Neural progenitor cell (in vitro differentiated cells): Measurements from ENCODE around the gene PSMB7. TPM values are rescaled to one million over a fixed set of nuclear protein-coding genes. Genes with fewer than 3 reads are reported as not detected.

Source experiments
- DNase-seq: peaks from one replicate; pipeline ENCODE4 v3.0.0-alpha.2; 2016; ENCODE audit warnings: low spot score
- H2AFZ ChIP-seq: fragments of 200-600 bp; sonication (generic); replicated peaks from 2 replicates; pipeline ENCODE4 v1.6.1; 2016; ENCODE audit warnings: antibody characterized with exemption
- H3F3A ChIP-seq: fragments of 200-600 bp; sonication (generic); 2 replicates; pipeline ENCODE4 v1.6.1; 2016; ENCODE audit warnings: antibody characterized with exemption, low read depth
- H3K27ac ChIP-seq: fragments of 200-600 bp; sonication (generic); 2 replicates; pipeline ENCODE4 v1.5.1; 2016; ENCODE audit warnings: mild to moderate bottlenecking
- H3K27me3 ChIP-seq: fragments of 200-600 bp; sonication (generic); 2 replicates; pipeline ENCODE4 v1.6.1; 2016; ENCODE audit warnings: mild to moderate bottlenecking, moderate library complexity
- H3K36me3 ChIP-seq: fragments of 200-600 bp; sonication (generic); 2 replicates; pipeline ENCODE4 v1.5.1; 2016
- H3K4me1 ChIP-seq: fragments of 200-600 bp; sonication (generic); 2 replicates; pipeline ENCODE4 v1.6.1; 2016; ENCODE audit warnings: mixed run types
- H3K4me2 ChIP-seq: fragments of 200-600 bp; sonication (generic); 2 replicates; pipeline ENCODE4 v1.6.1; 2016
- H3K4me3 ChIP-seq: fragments of 200-600 bp; sonication (generic); 2 replicates; pipeline ENCODE4 v1.5.1; 2016
- H3K79me2 ChIP-seq: fragments of 200-600 bp; sonication (generic); 2 replicates; pipeline ENCODE4 v1.6.1; 2016; ENCODE audit warnings: low read depth
- H3K9ac ChIP-seq: fragments of 200-600 bp; sonication (generic); 2 replicates; pipeline ENCODE4 v1.6.1; 2016
- H3K9me3 ChIP-seq: fragments of 200-600 bp; sonication (generic); 2 replicates; pipeline ENCODE4 v1.5.1; 2016; ENCODE audit warnings: low read depth
- H4K20me1 ChIP-seq: fragments of 200-600 bp; sonication (generic); 2 replicates; pipeline ENCODE4 v1.6.1; 2016; ENCODE audit warnings: low read depth
- H3K27ac Mint-ChIP-seq: 3 replicates; pipeline ENCODE4 v1.8.0; 2021; ENCODE audit warnings: mixed read lengths
- H3K27me3 Mint-ChIP-seq: 2 replicates; pipeline ENCODE4 v1.8.0; 2022; ENCODE audit warnings: low read depth, mild to moderate bottlenecking, inconsistent platforms, moderate library complexity, mixed read lengths; ENCODE audit not compliant: insufficient read depth
- H3K36me3 Mint-ChIP-seq: 3 replicates; pipeline ENCODE4 v1.8.0; 2021; ENCODE audit warnings: mixed read lengths
- H3K4me1 Mint-ChIP-seq: 3 replicates; pipeline ENCODE4 v1.8.0; 2021; ENCODE audit warnings: mixed read lengths
- H3K4me3 Mint-ChIP-seq: 3 replicates; pipeline ENCODE4 v1.8.0; 2021; ENCODE audit warnings: mild to moderate bottlenecking, moderate library complexity, mixed read lengths
- H3K9me3 Mint-ChIP-seq: 3 replicates; pipeline ENCODE4 v1.8.0; 2020; ENCODE audit warnings: mixed read lengths
- EZH2 ChIP-seq: fragments of 200-600 bp; sonication (generic); IDR thresholded peaks from 2 replicates; pipeline ENCODE4 v1.6.1; 2017; ENCODE audit warnings: antibody characterized with exemption, mild to moderate bottlenecking, moderate library complexity
- EZH2phosphoT487 ChIP-seq: fragments of 200-600 bp; sonication (generic); IDR thresholded peaks from 2 replicates; pipeline ENCODE4 v1.6.1; 2017; ENCODE audit warnings: antibody characterized with exemption
- total RNA-seq: library from RNA; depleted of rRNA; stranded (reverse); fragments of >200 nt; gene quantifications from 2 replicates; pipeline ENCODE4 v1.2.3, GENCODE V29; 2015; ENCODE audit warnings: low replicate concordance
- TF ChIP-seq, protein P1 (sequence below): fragments of 200-600 bp; sonication (generic); IDR thresholded peaks from 2 replicates; pipeline ENCODE4 v1.5.1; 2017; ENCODE audit warnings: antibody characterized with exemption, mild to moderate bottlenecking

PSMB7 gene
- total RNA-seq, 1 donor from 2014 or later, result 249 TPM

DNA sequence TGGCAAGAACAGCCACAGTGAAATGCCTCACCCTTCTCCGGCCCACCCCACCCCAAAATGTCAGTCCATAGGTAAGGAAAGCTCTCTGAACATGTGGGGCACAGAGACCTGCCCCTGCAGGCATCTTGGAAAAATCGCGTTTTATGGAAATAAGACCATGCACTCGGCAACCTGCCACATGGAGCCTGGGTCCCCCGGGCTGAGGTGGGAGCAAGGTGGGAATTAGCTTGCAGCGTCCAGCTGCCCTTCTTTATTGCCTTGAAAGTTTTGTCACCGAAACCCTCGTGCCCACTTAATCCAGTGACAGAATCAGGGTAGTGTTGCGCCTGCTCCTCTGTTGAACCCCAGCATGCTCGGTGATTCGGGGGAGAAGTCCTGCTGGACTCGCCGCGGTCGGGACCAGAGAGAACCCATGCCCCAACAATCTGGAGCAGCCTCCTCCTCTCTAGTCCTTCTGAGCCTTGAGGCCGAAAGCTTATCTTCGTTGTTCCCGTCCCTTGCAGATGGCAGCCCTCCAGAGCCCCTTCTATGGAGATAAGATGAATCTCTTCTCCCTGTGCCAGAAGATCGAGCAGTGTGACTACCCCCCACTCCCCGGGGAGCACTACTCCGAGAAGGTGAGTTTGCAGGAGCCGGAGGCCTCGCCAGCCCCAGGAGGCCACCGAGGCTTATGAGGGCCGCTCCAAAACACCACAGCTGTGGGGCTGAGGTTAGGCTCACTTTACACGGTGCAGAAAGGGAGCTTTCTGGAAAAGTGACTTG is 67.9 kb downstream of the PSMB7 start:
- H3K27me3 Mint-ChIP-seq, result no peaks in the 10 kb centered on the region
- H3K4me3 Mint-ChIP-seq, result no peak overlapping the region
- no peaks in the 10 kb centered on the region for H3K9me3 ChIP-seq
- no peak overlapping the region for H3K27ac Mint-ChIP-seq
- H3K9ac ChIP-seq, result no peak overlapping the region
- no peak for DNase-seq
- H3K4me2 ChIP-seq, result no peak overlapping the region
- H4K20me1 ChIP-seq, result peaks cover 43% of the 10 kb centered on the region
- no peak for TF ChIP-seq EZH2phosphoT487
- TF ChIP-seq, protein P1, sequence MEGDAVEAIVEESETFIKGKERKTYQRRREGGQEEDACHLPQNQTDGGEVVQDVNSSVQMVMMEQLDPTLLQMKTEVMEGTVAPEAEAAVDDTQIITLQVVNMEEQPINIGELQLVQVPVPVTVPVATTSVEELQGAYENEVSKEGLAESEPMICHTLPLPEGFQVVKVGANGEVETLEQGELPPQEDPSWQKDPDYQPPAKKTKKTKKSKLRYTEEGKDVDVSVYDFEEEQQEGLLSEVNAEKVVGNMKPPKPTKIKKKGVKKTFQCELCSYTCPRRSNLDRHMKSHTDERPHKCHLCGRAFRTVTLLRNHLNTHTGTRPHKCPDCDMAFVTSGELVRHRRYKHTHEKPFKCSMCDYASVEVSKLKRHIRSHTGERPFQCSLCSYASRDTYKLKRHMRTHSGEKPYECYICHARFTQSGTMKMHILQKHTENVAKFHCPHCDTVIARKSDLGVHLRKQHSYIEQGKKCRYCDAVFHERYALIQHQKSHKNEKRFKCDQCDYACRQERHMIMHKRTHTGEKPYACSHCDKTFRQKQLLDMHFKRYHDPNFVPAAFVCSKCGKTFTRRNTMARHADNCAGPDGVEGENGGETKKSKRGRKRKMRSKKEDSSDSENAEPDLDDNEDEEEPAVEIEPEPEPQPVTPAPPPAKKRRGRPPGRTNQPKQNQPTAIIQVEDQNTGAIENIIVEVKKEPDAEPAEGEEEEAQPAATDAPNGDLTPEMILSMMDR, result no peak
- no peak for TF ChIP-seq EZH2
- H3K4me1 Mint-ChIP-seq, result peaks cover 37% of the 10 kb centered on the region
- no peaks in the 10 kb centered on the region for H3K9me3 Mint-ChIP-seq
- H3K27ac ChIP-seq, result no peak overlapping the region
- H3K27me3 ChIP-seq, result no peaks in the 10 kb centered on the region
- H3K36me3 Mint-ChIP-seq, result peaks cover 2% of the 10 kb centered on the region
- peaks cover 15% of the 10 kb centered on the region for H3K4me1 ChIP-seq
- H3K4me3 ChIP-seq, result no peak overlapping the region
- no peak overlapping the region for H2AFZ ChIP-seq
- no peaks in the 10 kb centered on the region for H3K79me2 ChIP-seq
- peaks cover 12% of the 10 kb centered on the region for H3F3A ChIP-seq
- H3K36me3 ChIP-seq, result no peaks in the 10 kb centered on the region

DNA sequence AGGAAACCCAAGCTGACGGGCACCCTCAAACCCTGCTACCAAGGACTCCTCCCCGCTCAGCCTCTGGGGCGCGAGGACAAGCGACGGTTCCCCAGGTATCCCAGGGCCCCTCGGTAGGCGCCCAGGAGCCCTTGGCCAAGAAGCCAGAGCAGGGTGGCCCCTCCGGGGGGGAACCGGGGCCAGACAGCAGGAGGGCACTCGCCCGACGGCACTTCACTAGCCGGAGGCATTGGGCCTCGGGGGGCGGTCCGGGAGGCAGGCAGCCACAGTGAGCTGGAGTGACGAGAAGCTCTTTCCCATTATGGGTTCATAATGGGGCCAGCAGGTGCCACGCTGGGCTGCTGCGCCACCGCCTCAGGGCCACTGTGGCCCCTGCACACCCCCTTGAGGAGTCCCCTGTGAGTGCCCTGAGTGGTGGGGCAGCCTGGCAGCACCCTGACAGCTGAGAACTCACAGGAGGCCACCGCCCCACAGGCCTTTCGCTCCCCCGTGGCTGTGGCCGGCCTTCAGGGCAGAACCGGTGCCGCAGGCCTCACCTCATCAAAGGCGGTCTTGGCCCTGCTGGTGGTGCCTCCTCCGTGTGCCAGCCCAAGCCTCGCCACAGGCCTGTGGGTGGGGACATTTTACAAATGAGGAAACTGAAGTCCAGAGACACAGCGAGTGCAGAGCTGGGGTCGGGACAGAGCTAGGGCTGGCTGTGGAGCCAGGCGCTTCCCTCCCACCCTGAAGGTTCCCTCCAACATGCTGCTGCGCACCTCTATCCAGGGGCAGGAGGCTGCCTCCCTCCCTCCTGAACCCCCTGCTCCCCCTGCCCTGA is 68.7 kb downstream of the PSMB7 start:
- Histone ChIP-seq H3K27me3 (no peaks in the 10 kb centered on the region), H3K27ac (no peak overlapping the region), H3K79me2 (no peaks in the 10 kb centered on the region), H3K4me3 (no peak overlapping the region), H3F3A (peaks cover 15% of the 10 kb centered on the region), H3K4me1 (peaks cover 16% of the 10 kb centered on the region), H3K9me3 (no peaks in the 10 kb centered on the region), H3K36me3 (no peaks in the 10 kb centered on the region), H3K9ac (no peak overlapping the region), H3K4me2 (no peak overlapping the region), H2AFZ (no peak overlapping the region), H4K20me1 (peaks cover 48% of the 10 kb centered on the region)
- peaks cover 37% of the 10 kb centered on the region for H3K4me1 Mint-ChIP-seq
- no peak overlapping the region for H3K4me3 Mint-ChIP-seq
- H3K9me3 Mint-ChIP-seq, result no peaks in the 10 kb centered on the region
- no peak for TF ChIP-seq EZH2phosphoT487
- TF ChIP-seq, protein P1, result no peak
- TF ChIP-seq EZH2, result no peak
- H3K27ac Mint-ChIP-seq, result no peak overlapping the region
- DNase-seq, result no peak
- H3K36me3 Mint-ChIP-seq, result peaks cover 2% of the 10 kb centered on the region
- no peaks in the 10 kb centered on the region for H3K27me3 Mint-ChIP-seq

DNA sequence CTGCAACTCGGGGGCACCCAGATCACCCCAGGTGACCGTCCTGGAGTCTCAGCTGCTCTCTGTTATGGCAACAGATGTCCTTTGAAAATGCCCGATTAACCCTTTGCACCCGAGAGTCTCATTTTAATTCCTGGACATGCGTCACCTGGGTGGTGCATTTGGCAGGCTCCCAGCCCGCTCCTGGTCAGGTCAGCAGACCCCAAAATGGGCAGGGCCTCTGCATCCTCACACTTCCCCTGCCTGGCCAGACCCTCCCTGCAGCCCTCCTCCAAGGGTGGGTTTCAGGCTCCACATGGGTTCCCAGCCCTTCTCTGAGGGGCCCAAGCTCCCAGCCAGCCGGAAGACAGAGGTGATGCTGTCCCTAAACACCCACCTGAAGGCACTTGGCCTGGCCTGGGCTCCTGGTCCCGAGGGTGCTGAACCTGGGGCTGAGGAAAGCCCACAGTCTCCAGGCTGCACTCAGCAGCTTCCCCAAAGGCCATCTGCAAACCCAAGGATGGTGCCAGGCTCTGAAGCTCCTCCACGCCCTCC is 69.4 kb downstream of the PSMB7 start:
- H3K79me2 ChIP-seq, result no peaks in the 10 kb centered on the region
- peaks cover 16% of the 10 kb centered on the region for H3K4me1 ChIP-seq
- no peak overlapping the region for H3K4me3 ChIP-seq
- no peak overlapping the region for H2AFZ ChIP-seq
- peaks cover 2% of the 10 kb centered on the region for H3K36me3 Mint-ChIP-seq
- H3K27me3 ChIP-seq, result no peaks in the 10 kb centered on the region
- H3K27ac Mint-ChIP-seq, result no peak overlapping the region
- no peaks in the 10 kb centered on the region for H3K9me3 ChIP-seq
- H3K9me3 Mint-ChIP-seq, result no peaks in the 10 kb centered on the region
- peaks cover 15% of the 10 kb centered on the region for H3F3A ChIP-seq
- no peak for DNase-seq
- peaks cover 32% of the 10 kb centered on the region for H3K4me1 Mint-ChIP-seq
- H3K36me3 ChIP-seq, result no peaks in the 10 kb centered on the region
- no peak overlapping the region for H3K4me3 Mint-ChIP-seq
- no peak for TF ChIP-seq EZH2
- no peak for TF ChIP-seq EZH2phosphoT487
- TF ChIP-seq, protein P1, result no peak
- no peak overlapping the region for H3K9ac ChIP-seq
- no peak overlapping the region for H3K27ac ChIP-seq
- peaks cover 41% of the 10 kb centered on the region for H4K20me1 ChIP-seq
- H3K4me2 ChIP-seq, result no peak overlapping the region
- peaks cover 2% of the 10 kb centered on the region for H3K27me3 Mint-ChIP-seq
